IPS DF 6.9 (cell line): ENCODE results near the gene MAGEA3.
"Not testable (repeated sequence)": the region's sequence is repeated elsewhere in the genome, so short reads cannot be mapped to it uniquely, and the experiment has no call there.

Experiments
- DNase-seq: peaks from one replicate; pipeline ENCODE4 v3.0.0-alpha.2; 2013; ENCODE audit warnings: low read depth, low spot score
- H3K27ac ChIP-seq: one replicate; pipeline ENCODE4 v1.5.1; 2013; ENCODE audit warnings: low read length, control low read depth
- H3K27me3 ChIP-seq: 2 replicates; pipeline ENCODE4 v1.6.1; 2013; ENCODE audit warnings: mild to moderate bottlenecking, low read length; ENCODE audit not compliant: control insufficient read depth, insufficient read depth
- H3K36me3 ChIP-seq: 2 replicates; pipeline ENCODE4 v1.6.1; 2013; ENCODE audit warnings: low read length; ENCODE audit not compliant: control insufficient read depth, insufficient read depth
- H3K4me1 ChIP-seq: 2 replicates; pipeline ENCODE4 v1.6.1; 2013; ENCODE audit warnings: low read length; ENCODE audit not compliant: control insufficient read depth, insufficient read depth
- H3K4me3 ChIP-seq: 2 replicates; pipeline ENCODE4 v1.5.1; 2013; ENCODE audit warnings: mild to moderate bottlenecking, low read length
- H3K9me3 ChIP-seq: 2 replicates; pipeline ENCODE4 v1.6.1; 2013; ENCODE audit warnings: low read length, inconsistent platforms; ENCODE audit not compliant: control insufficient read depth, insufficient read depth
- WGBS: extraction: QIAGEN DNeasy Blood & Tissue Kit; methylation state at CpG from one replicate; pipeline ENCODE4 v1.1.7; 2013; ENCODE audit warnings: mixed read lengths, missing lambda C conversion rate; ENCODE audit not compliant: insufficient read length, insufficient coverage; 5-methylcytosine and 5-hydroxymethylcytosine counted together

MAGEA3 gene, protein sequence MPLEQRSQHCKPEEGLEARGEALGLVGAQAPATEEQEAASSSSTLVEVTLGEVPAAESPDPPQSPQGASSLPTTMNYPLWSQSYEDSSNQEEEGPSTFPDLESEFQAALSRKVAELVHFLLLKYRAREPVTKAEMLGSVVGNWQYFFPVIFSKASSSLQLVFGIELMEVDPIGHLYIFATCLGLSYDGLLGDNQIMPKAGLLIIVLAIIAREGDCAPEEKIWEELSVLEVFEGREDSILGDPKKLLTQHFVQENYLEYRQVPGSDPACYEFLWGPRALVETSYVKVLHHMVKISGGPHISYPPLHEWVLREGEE

GRCh38 chrX:152697952-152698931 lies at the start of gene MAGEA3:
MAGEA3 (plus strand) TSS chrX:152698794; CDS start chrX:152700833, 2,039 bp downstream.
- not testable (repeated sequence) for DNase-seq, H3K27ac ChIP-seq, H3K36me3 ChIP-seq, H3K9me3 ChIP-seq, H3K4me3 ChIP-seq, H3K27me3 ChIP-seq, H3K4me1 ChIP-seq
- WGBS = no CpG with 5 or more reads among the region's 34 CpGs

GRCh38 chrX:152652060-152652459 lies 46.5 kb upstream of the MAGEA3 start:
- WGBS = no CpG with 5 or more reads among the region's 6 CpGs
- Histone ChIP-seq H3K4me1 (no peaks in the 10 kb centered on the region), H3K36me3 (peaks cover 2% of the 10 kb centered on the region; the same call in 1 of the 2 replicates), H3K27me3 (no peaks in the 10 kb centered on the region), H3K4me3 (no peak overlapping the region), H3K27ac (no peak overlapping the region), H3K9me3 (no peaks in the 10 kb centered on the region)
- DNase-seq = no peak

DNA sequence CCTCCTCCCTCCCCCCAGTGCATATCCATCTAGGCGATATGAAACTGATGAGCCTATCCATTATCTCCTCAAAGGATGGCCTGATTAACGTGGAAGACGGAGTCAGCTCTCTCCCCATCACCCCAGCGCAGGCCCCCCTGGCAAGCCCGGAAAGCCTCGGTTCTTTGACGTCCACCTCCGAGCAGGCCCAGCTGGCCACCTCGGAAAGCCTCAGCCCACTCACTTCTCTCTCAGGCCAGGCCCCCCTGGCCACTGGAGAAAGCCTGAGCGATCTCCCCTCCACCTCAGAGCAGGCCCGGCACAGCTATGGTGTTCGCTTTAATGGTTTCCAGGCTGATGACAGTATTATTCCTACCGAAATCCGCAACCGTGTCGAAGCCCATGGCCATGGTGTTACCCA lies 46.1 kb upstream of the MAGEA3 start:
- Histone ChIP-seq H3K27ac (no peak overlapping the region), H3K4me3 (no peak overlapping the region), H3K9me3 (no peaks in the 10 kb centered on the region), H3K36me3 (peaks cover 2% of the 10 kb centered on the region; the same call in 1 of the 2 replicates), H3K27me3 (no peaks in the 10 kb centered on the region), H3K4me1 (no peaks in the 10 kb centered on the region)
- no CpG with 5 or more reads among the region's 16 CpGs for WGBS
- DNase-seq = no peak

- DNase-seq = no peak
- no peak overlapping the region for H3K4me3 ChIP-seq
- H3K36me3 ChIP-seq = peaks cover 2% of the 10 kb centered on the region; the same call in 1 of the 2 replicates
- no peaks in the 10 kb centered on the region for H3K4me1 ChIP-seq
- H3K9me3 ChIP-seq = no peaks in the 10 kb centered on the region
- no CpG with 5 or more reads among the region's 4 CpGs for WGBS
- H3K27me3 ChIP-seq = no peaks in the 10 kb centered on the region
- no peak overlapping the region for H3K27ac ChIP-seq
These were observed 42.5 kb upstream of the MAGEA3 start for GRCh38 chrX:152656087-152656486.

DNA sequence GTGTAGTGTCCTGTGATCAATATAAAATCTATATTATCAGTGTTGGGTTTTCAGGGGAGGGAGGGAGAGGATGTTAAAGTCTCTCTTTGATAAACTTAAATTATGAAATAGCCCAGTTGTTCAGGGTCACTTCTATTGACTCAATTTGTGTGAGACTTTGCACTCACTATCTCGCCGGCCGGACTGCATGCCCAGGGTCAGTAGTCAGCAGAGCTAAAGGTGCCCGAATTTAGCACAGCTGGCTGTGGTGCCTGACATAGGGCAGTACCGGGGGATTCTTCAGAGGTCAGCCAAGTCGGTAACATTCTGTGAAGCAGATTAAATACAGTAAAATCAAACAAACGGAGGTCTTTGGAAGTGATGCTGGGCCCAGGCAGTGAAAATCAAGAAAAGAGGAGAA lies 41.7 kb upstream of the MAGEA3 start:
- no peaks in the 10 kb centered on the region for H3K4me1 ChIP-seq
- H3K4me3 ChIP-seq = no peak overlapping the region
- peaks cover 2% of the 10 kb centered on the region; the same call in 1 of the 2 replicates for H3K36me3 ChIP-seq
- no peak overlapping the region for H3K27ac ChIP-seq
- no peaks in the 10 kb centered on the region for H3K9me3 ChIP-seq
- DNase-seq = no peak
- no CpG with 5 or more reads among the region's 7 CpGs for WGBS
- no peaks in the 10 kb centered on the region for H3K27me3 ChIP-seq

- Histone ChIP-seq H3K4me1 (no peaks in the 10 kb centered on the region), H3K27ac (no peak overlapping the region), H3K4me3 (no peak overlapping the region), H3K36me3 (no peaks in the 10 kb centered on the region), H3K9me3 (no peaks in the 10 kb centered on the region), H3K27me3 (no peaks in the 10 kb centered on the region)
- DNase-seq = no peak
- no CpG with 5 or more reads among the region's 2 CpGs for WGBS
These were observed 40.3 kb upstream of the MAGEA3 start for GRCh38 chrX:152658302-152658701.

DNA sequence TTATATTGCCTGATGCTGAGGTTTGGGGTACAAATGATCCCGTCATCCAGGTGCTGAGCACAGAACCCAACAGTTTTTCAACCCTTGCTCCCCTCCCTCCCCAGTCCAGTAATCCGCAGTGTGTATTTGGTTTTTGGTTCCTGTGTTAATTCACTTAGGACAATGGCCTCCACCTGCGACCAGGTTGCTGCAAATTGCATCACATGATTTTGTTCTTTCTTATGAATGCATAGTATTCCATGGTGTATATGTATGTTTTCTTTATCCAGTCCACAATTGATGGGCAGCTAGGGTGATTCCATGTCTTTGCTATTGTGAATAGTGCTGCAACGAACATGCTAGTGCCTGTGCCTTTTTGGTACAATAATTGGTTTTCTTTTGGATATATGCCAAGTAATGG lies 35.5 kb upstream of the MAGEA3 start:
- no peaks in the 10 kb centered on the region for H3K27me3 ChIP-seq

GRCh38 chrX:152674135-152674534 lies 24.5 kb upstream of the MAGEA3 start:
- no peak overlapping the region for H3K27ac ChIP-seq
- no peaks in the 10 kb centered on the region for H3K27me3 ChIP-seq
- no peaks in the 10 kb centered on the region for H3K36me3 ChIP-seq
- no CpG with 5 or more reads among the region's 2 CpGs for WGBS
- DNase-seq = no peak
- H3K4me1 ChIP-seq = no peaks in the 10 kb centered on the region
- no peaks in the 10 kb centered on the region for H3K9me3 ChIP-seq
- H3K4me3 ChIP-seq = no peak overlapping the region

More for the DNA sequence above, 35.5 kb upstream of the MAGEA3 start:
- no peaks in the 10 kb centered on the region for H3K9me3 ChIP-seq
- no peaks in the 10 kb centered on the region for H3K36me3 ChIP-seq
- H3K27ac ChIP-seq = no peak overlapping the region
- DNase-seq = no peak
- no peak overlapping the region for H3K4me3 ChIP-seq
- WGBS = no CpG with 5 or more reads among the region's 4 CpGs
- no peaks in the 10 kb centered on the region for H3K4me1 ChIP-seq

GRCh38 chrX:152674652-152675051 lies 23.9 kb upstream of the MAGEA3 start:
- WGBS = no CpG with 5 or more reads among the region's 3 CpGs
- H3K36me3 ChIP-seq, H3K27me3 ChIP-seq, H3K4me3 ChIP-seq, H3K27ac ChIP-seq, H3K4me1 ChIP-seq, DNase-seq, H3K9me3 ChIP-seq: not testable (repeated sequence)

- DNase-seq, H3K4me3 ChIP-seq, H3K27me3 ChIP-seq, H3K4me1 ChIP-seq, H3K27ac ChIP-seq, H3K9me3 ChIP-seq, H3K36me3 ChIP-seq: not testable (repeated sequence)
- no CpG with 5 or more reads among the region's 3 CpGs for WGBS
These were observed 17.6 kb upstream of the MAGEA3 start for GRCh38 chrX:152681012-152681411.
